HG03175 (cell line): Measurements from ENCODE around the gene PSMD4.
"Not testable (repeated sequence)": the region's sequence is repeated elsewhere in the genome, so short reads cannot be mapped to it uniquely, and the experiment has no call there.

Experiments used
- ATAC-seq: cut with Tn5 transposase; IDR thresholded peaks from one replicate; pipeline ENCODE4 v1.9.1; 2021; ENCODE audit warnings: mild to moderate bottlenecking, moderate library complexity; ENCODE audit not compliant: unreplicated experiment

The PSMD4 gene

GRCh38 chr1:151267760-151268159 is 13.2 kb downstream of the PSMD4 start:
- ATAC-seq, result no peak

- no peak for ATAC-seq
These were observed 19.5 kb downstream of the PSMD4 start for GRCh38 chr1:151273924-151274466.

- not testable (repeated sequence) for ATAC-seq
These were observed 20.8 kb downstream of the PSMD4 start for GRCh38 chr1:151275341-151275740.

- ATAC-seq, result no peak
These were observed 22.7 kb downstream of the PSMD4 start for GRCh38 chr1:151277249-151277648.

- ATAC-seq, result peak; percentile 45
These were observed 26.9 kb downstream of the PSMD4 start for GRCh38 chr1:151281225-151281968.

- peak; percentile 91 for ATAC-seq
These were observed 27.7 kb downstream of the PSMD4 start, which contains the start of gene ZNF687 for GRCh38 chr1:151281969-151282882. Gene ZNF687, plus strand, starts transcription at chr1:151282299. Its CDS starts 3,993 bp downstream, at chr1:151286292.

GRCh38 chr1:151282883-151283725 is 28.6 kb downstream of the PSMD4 start:
- ATAC-seq, result no peak

- ATAC-seq, result no peak
These were observed 29.6 kb downstream of the PSMD4 start for GRCh38 chr1:151284013-151284577.

GRCh38 chr1:151286619-151287340 is 32.2 kb downstream of the PSMD4 start:
- ATAC-seq, result no peak

GRCh38 chr1:151287341-151287699 is 32.8 kb downstream of the PSMD4 start:
- ATAC-seq, result no peak

GRCh38 chr1:151287767-151288500 is 33.4 kb downstream of the PSMD4 start:
- no peak for ATAC-seq

GRCh38 chr1:151288502-151288901 is 34.0 kb downstream of the PSMD4 start:
- ATAC-seq, result no peak

- ATAC-seq, result no peak
These were observed 34.8 kb downstream of the PSMD4 start for GRCh38 chr1:151289080-151289935.

- ATAC-seq, result no peak
These were observed 35.6 kb downstream of the PSMD4 start for GRCh38 chr1:151289991-151290708.

- no peak for ATAC-seq
These were observed 36.3 kb downstream of the PSMD4 start for GRCh38 chr1:151290709-151291303.

GRCh38 chr1:151292207-151293030 is 37.9 kb downstream of the PSMD4 start:
- ATAC-seq, result no peak
